Measurements from ENCODE around the gene PROCA1. TPM values are rescaled to one million over a fixed set of nuclear protein-coding genes. Genes with fewer than 3 reads are reported as not detected.

Gene PROCA1
- total RNA-seq = 5.9 and 6.9 TPM in 2 replicates

- intact Hi-C loops (cut with micrococcal nuclease) = loop anchor here (1.0 to 10.0 kb wide), 7 partner anchors 8 to 433 kb away; partner anchors contain the start of genes IFT20, NEK8, PIGS and RPL23A
These were observed at the start of gene PROCA1 for GRCh38 chr17:28711723-28712031. PROCA1 (minus strand) TSS chr17:28711888; CDS start chr17:28711660, 228 bp downstream.

- intact Hi-C loops (cut with micrococcal nuclease) = loop anchor here (5.0 kb wide), 1 partner anchor 34 kb away; the partner anchor contains the start of genes NEK8 and TLCD1
These were observed 49.2 kb upstream of the PROCA1 start for GRCh38 chr17:28760601-28761562.

- intact Hi-C loops (cut with micrococcal nuclease) = no loop called here
These were observed 47.7 kb upstream of the PROCA1 start for GRCh38 chr17:28759256-28759865.

- intact Hi-C loops (cut with micrococcal nuclease) = no loop called here
These were observed 46.9 kb upstream of the PROCA1 start for GRCh38 chr17:28758411-28759121.

GRCh38 chr17:28756049-28756804 lies 44.5 kb upstream of the PROCA1 start:
- intact Hi-C loops (cut with micrococcal nuclease) = no loop called here

- intact Hi-C loops (cut with micrococcal nuclease) = no loop called here
These were observed 43.8 kb upstream of the PROCA1 start for GRCh38 chr17:28755486-28755885.

- intact Hi-C loops (cut with micrococcal nuclease) = no loop called here
These were observed 40.1 kb upstream of the PROCA1 start for GRCh38 chr17:28751600-28752366.

GRCh38 chr17:28750178-28751047 lies 38.7 kb upstream of the PROCA1 start:
- intact Hi-C loops (cut with micrococcal nuclease) = loop anchor here (1.0 kb wide), 1 partner anchor 23 kb away; no protein-coding TSS in a partner anchor

- intact Hi-C loops (cut with micrococcal nuclease) = loop anchor here (1.0 kb wide), 1 partner anchor 22 kb away; no protein-coding TSS in a partner anchor
These were observed 38.0 kb upstream of the PROCA1 start for GRCh38 chr17:28749516-28750177.

GRCh38 chr17:28748852-28749515 lies 37.3 kb upstream of the PROCA1 start:
- intact Hi-C loops (cut with micrococcal nuclease) = no loop called here

- intact Hi-C loops (cut with micrococcal nuclease) = no loop called here
These were observed 36.4 kb upstream of the PROCA1 start for GRCh38 chr17:28747801-28748750.

GRCh38 chr17:28747051-28747691 lies 35.5 kb upstream of the PROCA1 start:
- intact Hi-C loops (cut with micrococcal nuclease) = no loop called here

GRCh38 chr17:28746611-28747050 lies 34.9 kb upstream of the PROCA1 start:
- intact Hi-C loops (cut with micrococcal nuclease) = no loop called here

GRCh38 chr17:28745786-28746411 lies 34.2 kb upstream of the PROCA1 start:
- intact Hi-C loops (cut with micrococcal nuclease) = no loop called here

- intact Hi-C loops (cut with micrococcal nuclease) = loop anchor here (1.0 kb wide), 1 partner anchor 17 kb away; the partner anchor contains the start of gene NEK8
These were observed 33.5 kb upstream of the PROCA1 start for GRCh38 chr17:28744972-28745785.
